Astrocyte of the hippocampus (primary cell): Measurements from ENCODE around the gene NBPF1.
"Not testable (repeated sequence)": the region's sequence is repeated elsewhere in the genome, so short reads cannot be mapped to it uniquely, and the experiment has no call there.

Experiments used
- DNase-seq: peaks from one replicate; pipeline ENCODE4 v3.0.0; 2011; ENCODE audit warnings: low read depth, low spot score

Gene NBPF1

DNA sequence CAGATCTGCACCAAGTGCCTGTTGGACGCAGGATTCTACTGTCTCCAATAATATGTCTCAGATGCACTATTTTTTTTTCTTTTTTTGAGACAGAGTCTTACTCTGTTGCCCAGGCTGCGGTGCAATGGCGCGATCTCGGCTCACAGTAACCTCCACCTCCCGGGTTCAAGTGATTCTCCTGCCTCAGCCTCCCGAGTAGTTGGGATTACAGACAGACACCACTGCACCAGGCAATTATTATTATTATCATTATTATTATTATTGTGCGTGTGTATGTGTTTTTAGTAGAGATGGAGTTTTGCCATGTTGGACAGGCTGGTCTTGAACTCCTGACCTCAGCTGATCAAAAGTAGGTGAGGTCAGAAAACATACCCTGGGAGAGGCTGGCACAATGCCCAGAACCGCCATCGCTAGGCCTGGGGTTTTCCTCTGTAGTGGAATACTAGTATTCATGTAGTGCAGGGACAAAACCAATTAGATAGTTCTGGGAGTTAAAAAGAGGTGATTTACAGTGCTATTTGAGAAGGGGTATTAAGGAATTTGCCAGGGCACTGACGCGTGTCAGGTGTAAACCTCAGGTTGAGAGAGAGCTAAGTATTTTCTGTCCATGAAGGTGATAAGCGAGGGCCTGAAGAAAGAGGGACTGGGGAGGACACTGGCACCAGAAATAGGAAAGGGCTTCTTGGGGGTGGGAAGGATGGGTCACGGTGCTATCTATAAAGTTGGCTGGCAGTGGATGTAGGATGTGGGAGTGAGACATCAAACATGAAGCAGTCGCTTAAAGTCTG is 100.5 kb downstream of the NBPF1 start:
- DNase-seq, result not testable (repeated sequence)
